Measurements from ENCODE around the gene FAM53A.

DNA sequence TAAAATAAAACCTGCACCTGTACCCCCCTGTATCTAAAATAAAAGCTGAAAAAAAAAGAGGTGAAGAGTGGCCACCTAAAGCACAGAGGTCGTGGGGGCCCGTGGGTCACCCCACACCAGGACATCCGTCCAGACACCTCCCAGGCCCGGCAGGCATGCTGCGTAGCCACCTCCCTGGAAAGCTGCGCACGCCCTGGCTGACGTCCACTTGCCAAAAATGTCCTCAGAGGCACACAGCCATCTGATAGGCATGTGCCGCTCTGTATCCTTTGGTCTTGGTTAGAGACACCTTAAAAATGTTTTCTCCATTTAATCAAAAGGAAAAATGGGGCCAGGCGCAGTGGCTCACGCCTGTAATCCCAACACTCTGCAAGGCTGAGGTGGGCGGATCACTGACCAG is 17.7 kb downstream of the FAM53A start:
- TF ChIP-seq, protein P1, sequence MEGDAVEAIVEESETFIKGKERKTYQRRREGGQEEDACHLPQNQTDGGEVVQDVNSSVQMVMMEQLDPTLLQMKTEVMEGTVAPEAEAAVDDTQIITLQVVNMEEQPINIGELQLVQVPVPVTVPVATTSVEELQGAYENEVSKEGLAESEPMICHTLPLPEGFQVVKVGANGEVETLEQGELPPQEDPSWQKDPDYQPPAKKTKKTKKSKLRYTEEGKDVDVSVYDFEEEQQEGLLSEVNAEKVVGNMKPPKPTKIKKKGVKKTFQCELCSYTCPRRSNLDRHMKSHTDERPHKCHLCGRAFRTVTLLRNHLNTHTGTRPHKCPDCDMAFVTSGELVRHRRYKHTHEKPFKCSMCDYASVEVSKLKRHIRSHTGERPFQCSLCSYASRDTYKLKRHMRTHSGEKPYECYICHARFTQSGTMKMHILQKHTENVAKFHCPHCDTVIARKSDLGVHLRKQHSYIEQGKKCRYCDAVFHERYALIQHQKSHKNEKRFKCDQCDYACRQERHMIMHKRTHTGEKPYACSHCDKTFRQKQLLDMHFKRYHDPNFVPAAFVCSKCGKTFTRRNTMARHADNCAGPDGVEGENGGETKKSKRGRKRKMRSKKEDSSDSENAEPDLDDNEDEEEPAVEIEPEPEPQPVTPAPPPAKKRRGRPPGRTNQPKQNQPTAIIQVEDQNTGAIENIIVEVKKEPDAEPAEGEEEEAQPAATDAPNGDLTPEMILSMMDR (conservative IDR thresholded peaks at IDR 0.05; ENCODE audit: low read depth, low read length): no peak
- no peak for TF ChIP-seq EZH2 (IDR thresholded peaks at IDR 0.05; ENCODE audit: borderline replicate concordance, low read depth, low read length, poor library complexity, severe bottlenecking)
